NCI-H146 treated with DMSO at 0.1 percent for 48 hours (cell line): ENCODE results near the gene ALOX15B.
"Not testable (repeated sequence)": the region's sequence is repeated elsewhere in the genome, so short reads cannot be mapped to it uniquely, and the experiment has no call there.

Experiments
- DNase-seq: peaks from one replicate; lab custom pipeline; 2025; ENCODE audit not compliant: unreplicated experiment; lab: John Stamatoyannopoulos, UW

ALOX15B gene

GRCh38 chr17:8012996-8013640 is 25.7 kb upstream of the ALOX15B start:
- DNase-seq: no peak

- DNase-seq: no peak
Measured at GRCh38 chr17:8013731-8014557, 24.9 kb upstream of the ALOX15B start.

GRCh38 chr17:8014558-8014850 is 24.4 kb upstream of the ALOX15B start:
- DNase-seq: no peak

- no peak for DNase-seq
Measured at GRCh38 chr17:8015236-8015956, 23.5 kb upstream of the ALOX15B start.

GRCh38 chr17:8015957-8016631 is 22.8 kb upstream of the ALOX15B start:
- DNase-seq: no peak

GRCh38 chr17:8016632-8017424 is 22.0 kb upstream of the ALOX15B start:
- DNase-seq: no peak

- no peak for DNase-seq
Measured at GRCh38 chr17:8018436-8018835, 20.4 kb upstream of the ALOX15B start.

GRCh38 chr17:8019166-8019565 is 19.7 kb upstream of the ALOX15B start:
- no peak for DNase-seq

- DNase-seq: no peak
Measured at GRCh38 chr17:8019665-8020650, 18.9 kb upstream of the ALOX15B start.

- DNase-seq: no peak
Measured at GRCh38 chr17:8020776-8021564, 17.9 kb upstream of the ALOX15B start.

GRCh38 chr17:8021565-8022359 is 17.1 kb upstream of the ALOX15B start:
- no peak for DNase-seq

GRCh38 chr17:8022360-8023003 is 16.4 kb upstream of the ALOX15B start:
- DNase-seq: no peak

- not testable (repeated sequence) for DNase-seq
Measured at GRCh38 chr17:8024161-8024560, 14.7 kb upstream of the ALOX15B start.

- no peak for DNase-seq
Measured at GRCh38 chr17:8025176-8025911, 13.5 kb upstream of the ALOX15B start.

GRCh38 chr17:8029121-8029520 is 9.7 kb upstream of the ALOX15B start:
- DNase-seq: no peak

GRCh38 chr17:8031261-8031661 is 7.6 kb upstream of the ALOX15B start:
- no peak for DNase-seq

- no peak for DNase-seq
Measured at GRCh38 chr17:8031950-8032349, 6.9 kb upstream of the ALOX15B start.
